NB4 (cell line): Measurements from ENCODE around the gene SRC.

Experiments
- CTCF ChIP-seq: IDR thresholded peaks from one replicate; pipeline ENCODE4 v1.5.1; 2012; ENCODE audit warnings: low read depth, low read length
- MAX ChIP-seq: IDR thresholded peaks from 2 replicates; pipeline ENCODE4 v1.6.1; 2011; ENCODE audit warnings: low read depth, low read length
- MYC ChIP-seq: IDR thresholded peaks from 2 replicates; pipeline ENCODE4 v1.6.1; 2011; ENCODE audit warnings: low read depth, low read length

DNA sequence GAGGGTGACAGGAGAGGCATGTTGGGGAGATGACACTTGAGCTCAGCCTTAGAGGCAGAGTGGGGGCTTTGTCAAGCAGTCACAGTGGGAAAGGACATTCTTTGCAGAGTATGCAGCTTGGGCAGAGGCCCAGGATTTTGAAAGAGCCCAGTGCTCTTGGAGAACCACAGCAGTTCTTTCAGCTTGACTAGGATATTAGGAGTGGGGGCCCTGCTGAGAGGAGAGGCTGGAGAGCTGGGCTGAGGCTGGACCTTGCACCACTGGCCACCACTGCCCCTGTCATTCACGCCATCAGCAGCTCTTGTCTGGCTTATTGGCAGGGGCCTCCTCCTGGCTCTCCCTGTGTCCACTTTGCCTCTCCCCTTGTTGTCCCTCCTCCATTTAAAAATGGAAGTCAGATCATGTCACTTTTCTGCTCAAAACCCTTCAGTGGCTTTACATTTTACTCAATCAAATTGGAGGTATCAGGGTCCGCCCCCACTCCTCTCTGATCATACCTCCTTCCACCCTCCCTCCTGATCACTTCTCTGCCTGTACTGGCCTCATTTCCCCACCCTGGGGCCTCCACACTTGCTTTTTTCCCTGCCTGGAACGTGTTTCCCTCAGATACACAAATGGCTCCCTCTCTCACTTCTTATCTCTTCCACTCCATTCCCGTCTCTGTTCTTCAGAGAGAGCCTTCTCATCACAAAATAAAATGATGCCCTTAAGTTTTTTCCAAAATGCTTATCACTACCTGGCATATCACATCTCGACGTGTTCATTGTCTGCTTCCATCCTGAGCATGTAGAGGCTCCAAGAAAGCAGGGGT lies 46.0 kb upstream of the SRC start:
- TF ChIP-seq CTCF (no peak), MAX (no peak), MYC (no peak)
